NCI-H2081 (cell line): ENCODE results near the gene CDH11.
A peak's percentile ranks its signal among the peaks of the same experiment; 100 is the strongest.

Experiments used
- DNase-seq, 2 experiments: peaks; one replicate each; lab custom pipeline; 2025; lab: John Stamatoyannopoulos, UW

Gene CDH11

DNA sequence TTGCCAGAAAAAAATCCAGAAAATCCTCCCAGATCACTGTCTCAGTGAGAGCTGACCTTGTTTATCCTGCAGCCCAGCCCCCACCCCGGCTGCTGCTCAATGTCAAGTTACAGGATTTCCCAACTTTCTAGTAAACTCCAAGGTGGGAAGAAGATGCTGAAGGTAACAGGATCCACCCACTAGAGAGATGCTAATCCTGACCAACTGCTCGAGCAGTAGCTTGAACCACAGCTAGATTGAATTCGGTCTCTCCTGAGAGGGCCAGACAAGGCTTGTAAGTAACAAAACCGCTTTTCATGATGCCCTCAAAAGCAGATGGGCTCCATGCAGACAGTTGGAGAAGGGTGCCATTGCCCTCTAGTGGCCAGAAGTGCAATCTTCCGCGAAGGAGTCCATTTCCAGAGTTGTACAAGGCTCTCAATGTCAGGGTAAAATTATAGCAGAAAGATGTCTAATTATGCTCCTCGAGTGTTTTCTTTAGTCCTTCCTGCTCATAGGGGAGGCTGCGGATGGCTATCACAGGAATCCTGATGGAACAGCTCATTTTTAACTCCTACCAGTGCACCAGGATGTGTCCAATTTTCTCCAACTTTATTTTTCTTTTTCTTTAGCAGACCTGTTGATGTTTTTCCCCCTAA, 3.9 kb downstream of the CDH11 start:
- DNase-seq, result peak; percentile 46 to 68

DNA sequence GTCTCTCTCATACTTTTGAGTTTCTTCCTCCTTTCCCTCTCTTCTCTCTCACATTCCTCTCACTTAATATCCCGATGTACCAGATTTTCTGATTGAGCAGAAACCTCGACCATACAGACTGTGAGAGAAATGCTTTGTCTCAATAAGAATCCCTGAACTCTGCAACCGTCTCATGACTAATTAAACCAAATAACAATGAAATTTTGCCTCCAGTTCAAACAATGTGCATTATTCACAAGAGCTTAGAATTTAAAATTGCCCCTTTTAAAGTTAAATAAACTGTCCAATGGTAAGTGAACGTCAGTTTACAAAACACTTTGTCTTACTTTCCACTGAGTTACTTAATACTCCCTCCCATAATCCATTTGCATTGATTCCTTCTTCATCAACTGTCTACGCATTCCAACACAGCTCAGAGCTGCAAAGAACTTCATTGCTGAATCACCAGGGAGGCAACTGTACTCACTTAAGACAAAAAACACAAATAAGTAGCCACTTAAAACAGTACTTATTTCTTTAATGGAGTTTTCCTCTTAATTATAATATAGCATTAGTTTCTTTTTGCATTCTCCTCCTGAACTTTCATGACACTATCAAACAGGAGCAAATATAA, 4.9 kb downstream of the CDH11 start:
- no peak for DNase-seq

DNA sequence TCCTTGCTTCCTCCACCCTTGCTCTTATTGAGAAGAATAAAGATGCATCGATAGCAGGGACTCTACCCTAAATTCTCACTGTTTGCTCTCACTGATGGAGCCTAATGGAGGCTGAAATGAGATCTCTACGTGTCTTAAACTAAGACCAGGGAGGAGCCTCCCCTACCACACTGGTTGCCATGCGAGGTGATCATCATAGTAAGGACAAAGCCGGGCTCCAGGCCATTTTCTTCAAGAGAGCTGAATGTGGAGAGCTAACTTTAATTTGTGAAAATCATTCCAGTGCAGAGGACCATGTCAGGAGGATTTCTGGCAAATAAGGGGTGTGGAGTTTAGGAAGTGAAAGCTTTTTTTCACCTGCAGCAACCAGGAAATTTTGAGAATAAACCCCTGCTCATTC, 5.6 kb downstream of the CDH11 start:
- DNase-seq, result no peak

DNA sequence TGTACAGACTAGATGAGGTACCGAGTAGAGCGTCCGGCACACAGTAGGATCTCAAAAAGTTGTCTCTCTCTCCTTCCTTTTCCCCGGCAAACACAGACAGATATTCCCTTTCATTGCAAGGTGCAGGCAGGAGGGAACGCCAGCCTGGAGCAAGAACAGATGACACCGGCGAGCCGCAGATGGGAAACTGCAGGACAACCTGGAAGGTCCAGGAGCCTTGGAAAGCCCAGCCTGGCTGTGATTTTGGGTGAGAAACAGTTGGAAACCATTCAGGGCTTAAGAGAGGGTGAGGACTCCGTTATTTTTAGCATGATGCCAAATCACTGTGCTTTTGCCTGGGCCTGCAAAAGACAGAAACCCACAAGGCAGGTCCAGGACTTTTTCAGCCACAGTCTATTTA, 7.3 kb downstream of the CDH11 start:
- no peak for DNase-seq

DNA sequence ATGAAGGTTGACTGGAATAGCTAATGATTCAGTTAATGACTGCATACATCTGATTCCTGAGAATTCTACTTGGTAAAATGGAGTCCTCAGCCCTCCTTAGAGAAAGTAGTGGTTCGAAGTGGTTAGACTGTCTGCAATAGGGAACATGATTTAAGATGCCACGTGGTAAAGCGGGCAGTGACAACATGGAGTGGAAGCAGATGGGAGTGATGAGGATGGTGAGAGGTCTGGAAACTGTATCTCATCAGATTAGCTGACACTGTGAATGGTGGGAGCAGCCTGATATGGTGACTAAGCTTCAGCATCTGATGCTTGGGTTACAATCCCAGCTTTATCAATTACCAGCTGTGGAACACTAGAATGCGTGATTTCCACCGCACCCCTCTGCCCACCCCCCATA, 8.4 kb downstream of the CDH11 start:
- DNase-seq, result no peak

DNA sequence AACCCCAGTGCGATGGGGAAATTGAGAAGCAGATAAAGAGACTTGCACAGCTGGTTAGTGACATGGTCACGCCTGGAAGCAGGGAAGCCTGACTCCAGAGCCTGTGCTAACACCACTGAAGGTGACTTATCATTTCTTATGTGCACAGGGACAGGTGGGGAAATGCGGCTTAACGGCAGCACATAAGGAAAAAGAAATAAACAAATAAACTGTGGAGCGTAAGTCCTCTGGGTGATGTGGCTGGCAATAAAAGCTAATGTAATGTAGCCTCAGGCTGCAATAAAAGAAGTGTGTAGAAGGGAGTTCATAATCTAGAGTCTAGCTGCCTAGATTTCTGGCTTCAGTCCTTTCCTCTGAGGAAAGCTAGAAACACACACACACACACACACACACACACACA, 10.6 kb downstream of the CDH11 start:
- DNase-seq, result no peak

DNA sequence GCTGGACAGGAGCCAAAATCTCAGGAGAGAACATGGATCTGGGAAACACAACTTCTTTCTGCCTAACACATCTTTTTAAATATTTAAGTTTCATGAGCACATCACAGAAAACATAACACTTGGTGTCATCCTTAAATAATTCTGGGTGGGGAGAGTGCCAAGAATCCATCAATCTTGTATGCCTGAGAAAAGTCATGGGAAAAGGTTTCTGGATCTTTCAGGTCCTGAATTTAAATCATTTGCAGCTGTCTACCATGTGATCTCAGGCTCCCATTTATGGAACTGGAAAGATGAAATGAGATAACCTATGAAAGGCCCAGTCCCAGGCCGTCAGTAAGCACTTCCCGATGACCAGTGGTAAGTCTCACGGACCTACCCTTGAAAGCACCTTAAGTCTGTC, 15.1 kb downstream of the CDH11 start:
- DNase-seq, result no peak

DNA sequence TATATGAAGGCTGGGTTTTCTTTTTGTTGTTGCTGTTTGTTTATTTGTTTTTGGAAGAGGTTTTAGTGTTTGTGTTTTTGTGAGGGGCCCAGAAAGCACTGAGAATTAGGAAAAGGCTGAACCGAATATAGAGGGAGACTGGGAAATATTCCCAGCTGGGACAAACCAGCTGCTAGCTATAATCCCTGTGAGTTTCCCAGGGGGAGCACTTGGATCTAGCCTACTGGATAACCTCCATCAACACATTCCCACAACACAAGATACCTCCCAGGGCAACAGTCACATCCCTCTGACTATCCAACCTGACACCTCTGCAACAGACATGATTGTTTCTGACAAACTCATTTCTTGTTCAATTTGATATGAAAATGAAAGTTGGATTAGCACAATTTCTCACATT, 16.7 kb downstream of the CDH11 start:
- no peak for DNase-seq

DNA sequence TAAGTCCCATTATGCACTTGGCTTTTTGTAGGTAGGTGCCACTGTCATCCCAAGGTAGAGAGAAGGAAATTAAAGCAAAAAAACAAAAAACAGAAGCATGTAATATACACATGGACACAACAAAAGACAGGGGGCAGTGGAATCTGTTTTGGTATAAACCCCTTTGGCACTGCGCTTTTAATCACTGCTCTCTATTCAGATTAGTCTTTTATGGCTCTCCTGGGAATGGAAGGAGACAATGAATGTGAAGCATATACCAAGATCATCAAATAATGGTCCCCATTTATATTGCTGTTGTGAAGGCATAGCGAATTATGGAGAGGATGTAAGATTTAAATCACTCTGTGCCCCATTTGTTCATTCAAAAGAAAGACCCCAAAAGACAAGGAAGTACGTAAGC, 17.4 kb downstream of the CDH11 start:
- DNase-seq, result no peak

DNA sequence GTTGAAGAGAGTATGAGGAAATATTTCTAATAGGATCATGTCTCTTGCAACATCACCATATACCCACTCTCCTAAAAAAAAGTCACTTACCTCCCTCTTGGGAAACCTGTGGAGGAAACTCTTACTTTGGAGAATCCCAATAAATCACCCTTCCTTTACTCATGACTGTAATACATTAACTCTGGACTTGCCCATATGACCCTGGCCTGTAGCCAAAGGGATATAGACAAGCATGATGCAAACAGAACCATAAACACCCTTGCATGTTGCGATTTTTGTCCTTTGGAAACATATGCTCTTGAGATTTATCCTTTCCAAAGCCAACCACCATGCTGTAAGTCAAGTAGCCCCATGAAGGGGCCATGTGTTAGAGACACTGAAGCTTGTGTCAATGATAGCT, 19.5 kb downstream of the CDH11 start:
- DNase-seq, result no peak

DNA sequence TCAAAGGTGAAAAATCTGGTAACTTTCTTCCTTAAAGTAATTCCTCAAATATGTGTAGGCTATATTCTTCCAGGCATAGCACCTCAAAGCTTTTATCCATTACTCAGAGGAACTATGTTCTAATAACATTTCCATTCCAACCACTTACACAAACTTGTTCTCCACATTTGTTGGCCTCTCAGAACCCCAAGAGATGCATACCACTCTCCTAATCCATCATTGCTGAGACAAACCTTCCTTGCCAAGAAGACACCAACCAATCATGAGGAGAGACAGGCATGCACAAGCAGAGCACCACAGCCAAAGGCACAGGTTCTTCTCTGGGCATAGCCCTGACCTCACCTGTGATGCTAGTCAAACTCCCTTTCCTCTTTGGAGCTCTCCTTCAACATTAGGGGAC, 20.9 kb downstream of the CDH11 start:
- no peak for DNase-seq

DNA sequence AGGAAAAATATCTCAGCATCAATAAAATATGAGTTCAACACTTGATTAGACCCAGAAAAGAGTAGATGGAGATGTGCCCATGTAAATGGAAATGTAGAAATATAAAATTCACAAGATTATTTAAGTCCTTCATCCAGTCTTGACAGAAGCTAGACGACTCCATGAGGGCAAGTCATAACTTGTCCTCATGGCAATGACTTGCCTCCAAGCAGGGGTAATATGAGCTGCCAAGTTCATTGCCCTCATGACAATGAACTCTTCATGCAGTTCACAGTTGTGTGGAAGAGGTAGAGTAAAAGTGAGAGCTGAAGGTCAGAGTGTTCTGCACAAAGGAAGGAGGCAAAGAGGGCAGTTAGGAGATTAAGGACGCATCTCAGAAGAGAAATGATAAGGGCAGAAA, 22.3 kb downstream of the CDH11 start:
- no peak for DNase-seq

DNA sequence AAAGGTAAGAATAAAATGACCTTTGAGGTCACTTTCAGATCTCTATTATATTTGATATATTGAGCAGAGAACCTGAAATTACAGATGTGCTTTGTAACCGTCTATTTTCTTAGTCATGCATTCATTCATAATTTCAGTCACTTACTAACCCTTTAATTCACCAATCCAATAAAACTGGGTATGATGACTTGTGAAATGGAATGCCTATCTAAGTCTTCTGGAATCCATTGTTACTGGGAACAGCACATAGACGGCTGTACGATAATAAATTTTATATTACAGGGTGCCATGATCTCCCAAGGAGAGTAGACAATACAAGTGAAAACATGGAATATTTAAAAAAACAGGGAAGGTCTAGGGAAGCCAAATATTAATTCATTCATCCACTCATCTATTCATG, 22.9 kb downstream of the CDH11 start:
- DNase-seq, result no peak

DNA sequence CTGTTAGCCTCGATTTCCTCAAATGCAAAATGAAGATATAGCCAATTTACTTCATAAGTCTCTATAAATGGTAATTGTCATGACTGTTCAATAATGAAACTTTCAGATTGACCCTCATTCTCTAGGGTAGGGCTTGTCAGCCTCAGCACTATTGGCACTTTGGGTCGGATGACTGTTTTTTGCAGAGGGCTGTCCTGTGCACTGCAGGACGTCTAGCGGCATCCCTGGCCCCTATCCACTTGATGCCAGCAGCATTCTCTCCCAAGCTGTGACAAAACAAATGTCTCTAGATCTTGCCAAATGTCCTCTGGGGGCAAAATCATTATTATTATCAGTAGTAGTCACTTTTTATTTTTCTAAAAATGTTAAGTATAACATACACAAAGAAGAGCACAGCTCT, 24.6 kb downstream of the CDH11 start:
- DNase-seq, result no peak

DNA sequence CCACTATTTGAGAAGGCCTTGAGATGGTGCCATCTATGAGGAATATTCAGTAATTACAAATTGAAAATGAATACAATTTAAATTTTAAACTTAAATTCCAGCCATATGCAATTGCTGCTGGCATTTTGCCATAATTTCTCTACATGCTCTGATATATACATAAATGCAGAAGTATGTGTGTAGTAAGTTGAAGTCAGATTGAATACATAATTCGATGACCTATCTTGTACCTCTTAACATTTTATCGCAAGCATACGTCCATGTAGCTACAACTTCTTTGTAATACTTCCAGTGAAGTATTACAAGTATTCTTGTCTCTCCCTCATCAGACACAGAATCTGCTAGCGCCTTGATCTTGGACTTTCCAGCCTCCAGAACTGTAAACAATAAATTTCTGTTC, 26.0 kb downstream of the CDH11 start:
- no peak for DNase-seq

DNA sequence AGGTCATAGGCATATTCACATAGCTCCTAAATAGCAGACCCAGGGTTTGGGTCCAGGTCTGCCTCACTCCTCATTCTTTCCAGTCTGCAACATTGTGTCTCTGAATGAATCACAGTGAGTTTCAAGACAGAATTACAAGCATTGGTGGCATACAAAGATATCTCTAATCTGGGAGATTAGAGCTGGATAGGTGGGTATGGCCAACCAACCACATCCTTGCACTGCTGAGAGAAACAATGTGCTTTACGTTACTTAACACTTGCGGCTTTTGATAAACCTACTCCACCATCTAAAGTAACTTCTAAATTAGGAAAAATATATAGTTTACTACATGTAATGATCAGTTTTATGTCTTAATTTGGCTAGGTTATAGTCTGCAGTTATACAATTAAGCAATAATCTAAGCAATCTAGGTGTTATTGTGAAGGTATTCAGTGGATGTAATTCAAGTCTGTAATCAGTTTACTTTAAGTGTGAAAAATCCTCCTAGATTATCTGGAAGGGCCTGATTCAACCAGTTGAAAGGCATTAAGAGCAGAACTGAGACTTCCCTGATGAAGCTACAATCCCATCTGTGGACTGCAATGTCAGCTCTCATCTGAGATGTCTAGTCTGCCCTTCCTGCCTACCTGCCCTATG, 26.7 kb downstream of the CDH11 start:
- DNase-seq, result no peak

DNA sequence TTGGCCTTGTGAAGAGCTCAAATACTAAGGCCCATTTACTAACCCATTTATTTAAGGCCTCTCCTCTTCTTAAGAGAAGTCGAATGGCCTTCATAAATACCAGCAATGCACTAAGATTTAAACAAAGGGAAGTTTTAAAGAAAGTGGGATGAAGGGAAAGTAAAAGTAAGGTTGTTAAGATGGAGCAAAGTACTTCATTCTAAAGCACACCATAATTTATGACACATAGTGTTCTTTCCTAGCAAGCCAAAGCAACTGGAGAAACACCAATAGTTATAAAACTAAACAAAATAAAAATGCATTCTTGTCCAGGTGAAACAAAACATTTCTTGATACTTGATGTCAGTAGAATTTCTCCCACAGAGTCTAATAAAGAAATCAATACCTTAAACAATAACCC, 27.9 kb downstream of the CDH11 start:
- no peak for DNase-seq

DNA sequence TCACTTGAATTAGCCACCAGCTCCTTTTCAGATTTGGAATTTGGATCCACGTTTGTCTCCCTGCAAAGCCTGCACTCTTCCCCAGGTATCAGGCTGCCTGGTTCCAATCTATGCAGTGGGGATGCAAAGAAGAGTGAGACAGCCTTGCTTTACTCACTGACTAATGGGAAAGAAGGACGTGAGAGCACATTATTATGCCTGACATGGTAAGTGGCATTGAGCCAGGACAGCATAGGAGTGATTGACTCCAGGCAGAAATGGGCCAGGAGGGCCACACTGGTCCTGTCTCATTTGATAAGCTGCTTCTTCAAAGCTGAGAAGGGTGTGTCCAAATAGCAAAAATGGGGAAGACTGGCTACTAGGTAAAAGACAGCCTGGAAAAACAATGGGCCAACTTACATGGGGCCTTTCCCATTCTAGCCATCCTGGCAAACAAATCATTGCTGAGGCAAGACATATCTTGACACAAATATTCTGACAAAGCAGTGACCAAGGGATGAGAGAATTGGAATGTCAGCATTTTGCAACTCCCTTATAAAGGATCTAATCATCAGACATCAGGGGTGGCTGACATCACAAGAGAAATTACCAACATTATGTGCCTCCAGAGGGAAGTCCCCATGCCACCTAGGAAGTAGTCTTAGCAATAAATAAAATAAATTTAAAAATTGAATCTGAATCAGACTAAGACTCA, 38.6 kb downstream of the CDH11 start:
- no peak for DNase-seq

DNA sequence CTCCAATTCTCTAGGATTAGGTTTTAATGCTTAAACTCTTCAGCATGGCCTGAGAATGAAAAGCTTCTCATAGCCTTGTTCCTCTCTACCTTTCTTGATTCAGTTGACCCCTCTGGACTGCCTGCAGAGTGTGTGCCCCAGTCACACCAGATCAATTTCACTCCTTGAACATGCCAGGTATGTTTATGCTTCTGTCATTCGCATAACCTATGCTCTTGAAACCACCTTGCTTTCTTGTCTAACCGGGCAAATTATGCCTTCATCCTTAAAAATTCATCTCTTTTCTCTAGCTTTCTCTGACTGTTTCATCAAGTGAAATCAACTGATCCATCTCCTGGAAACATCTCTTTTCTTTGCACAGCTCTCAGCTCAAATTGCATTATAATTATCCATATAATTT, 42.3 kb downstream of the CDH11 start:
- DNase-seq, result no peak

DNA sequence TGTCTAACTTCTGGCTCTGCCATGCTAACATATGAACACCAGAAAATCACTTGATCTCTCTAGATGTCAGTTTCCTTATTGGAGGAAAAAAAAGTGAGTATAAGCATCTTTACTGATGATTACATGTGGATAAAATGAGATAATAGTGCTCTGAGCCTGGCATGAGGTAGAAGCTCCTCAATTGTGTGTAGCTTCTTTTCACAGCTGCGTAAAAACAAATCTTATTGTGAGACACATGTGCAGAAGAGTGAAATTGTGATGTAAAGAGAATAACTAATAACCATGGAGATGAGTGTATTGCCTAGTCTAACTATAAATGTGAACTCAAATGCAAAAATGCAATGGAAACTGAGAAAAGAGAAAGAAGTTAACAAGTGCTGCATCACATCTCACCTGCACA, 44.7 kb downstream of the CDH11 start:
- no peak for DNase-seq

DNA sequence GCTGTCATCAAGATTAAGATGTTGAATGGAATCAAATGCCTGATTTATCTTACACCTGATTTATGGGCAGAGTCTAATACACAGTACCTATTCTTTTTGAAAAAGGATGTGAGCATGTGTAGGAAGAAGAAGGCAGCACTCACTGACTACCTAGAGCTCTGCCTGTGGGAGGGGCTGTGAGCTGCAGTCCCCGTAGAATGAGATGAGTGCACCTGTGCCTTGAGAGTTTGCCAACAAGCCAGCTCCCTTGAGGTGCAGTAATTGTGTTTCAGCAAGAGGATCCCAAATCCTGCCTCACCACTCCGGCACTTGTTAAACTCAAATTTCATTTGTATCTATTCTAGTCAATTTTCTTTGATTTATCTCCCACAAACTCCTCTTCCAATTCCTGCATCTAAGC, 46.0 kb downstream of the CDH11 start:
- DNase-seq, result no peak

DNA sequence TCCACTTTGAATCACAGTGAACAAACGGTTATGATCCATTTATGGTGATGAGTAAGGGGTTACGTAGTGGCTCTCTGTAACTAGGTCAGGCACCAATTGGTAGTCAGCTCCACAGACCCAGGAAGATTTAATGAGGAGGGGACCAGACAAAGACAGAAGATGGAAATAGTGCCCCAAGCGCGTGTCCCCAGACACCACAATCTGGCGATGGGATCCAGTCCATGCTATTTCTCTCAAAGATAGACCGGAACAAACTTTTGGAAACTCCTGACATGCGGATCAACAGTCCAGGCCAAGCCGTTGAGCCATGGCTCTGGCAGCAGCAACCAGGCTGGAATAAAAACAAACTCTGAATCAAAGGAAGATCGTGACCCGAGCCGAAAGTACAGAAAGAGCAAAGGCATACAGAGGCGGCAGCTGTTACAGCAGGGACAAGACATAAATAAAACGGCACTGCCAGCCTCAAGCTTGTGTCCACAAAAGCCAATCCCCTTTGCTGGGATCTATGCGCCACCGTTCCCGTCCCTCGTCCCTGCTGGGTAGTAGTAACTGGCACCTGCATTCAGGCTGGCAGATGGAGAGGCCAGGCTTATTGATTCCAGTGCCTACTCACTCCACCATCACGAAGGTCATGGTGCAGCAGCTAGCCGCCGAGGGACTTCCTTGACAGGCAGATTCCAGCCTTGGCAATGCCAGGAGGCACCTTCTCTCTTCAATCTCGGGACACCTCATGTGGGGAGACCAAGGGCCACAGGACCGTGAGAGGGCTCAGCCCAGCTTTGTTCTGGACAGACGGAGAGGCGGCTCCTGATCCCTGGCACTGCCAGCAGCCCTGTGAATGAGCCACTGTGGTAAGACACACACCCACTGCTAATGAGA, 50.2 kb downstream of the CDH11 start:
- no peak for DNase-seq
